SIG-M5 treated with dmso at 0.1 percent for 504 hours (cell line): ENCODE data around the gene AFF3.

Source experiments
- DNase-seq: peaks from one replicate; lab custom pipeline; 2025; ENCODE audit not compliant: unreplicated experiment; lab: John Stamatoyannopoulos, UW

The AFF3 gene

DNA sequence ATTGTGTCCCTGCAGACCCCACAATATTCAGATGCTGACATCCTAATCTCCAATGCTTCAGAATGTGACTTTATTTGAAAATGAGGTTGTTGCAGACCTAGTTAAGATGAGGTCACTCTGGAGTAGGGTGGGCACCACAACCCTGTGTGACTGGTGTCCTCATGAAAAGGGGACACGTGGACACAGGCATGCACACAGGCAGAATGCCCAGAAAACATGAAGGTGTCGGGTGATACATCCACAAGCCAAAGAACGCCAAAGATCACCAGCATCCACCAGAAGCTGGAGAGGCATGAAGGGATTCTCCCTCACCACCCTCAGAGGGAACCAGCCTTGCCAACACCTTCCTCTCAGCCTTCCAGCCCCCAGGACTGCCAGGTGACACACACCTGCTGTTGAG lies 69.3 kb downstream of the AFF3 start:
- DNase-seq: no peak

- no peak for DNase-seq
Measured at GRCh38 chr2:100072503-100072902, 69.9 kb downstream of the AFF3 start.

DNA sequence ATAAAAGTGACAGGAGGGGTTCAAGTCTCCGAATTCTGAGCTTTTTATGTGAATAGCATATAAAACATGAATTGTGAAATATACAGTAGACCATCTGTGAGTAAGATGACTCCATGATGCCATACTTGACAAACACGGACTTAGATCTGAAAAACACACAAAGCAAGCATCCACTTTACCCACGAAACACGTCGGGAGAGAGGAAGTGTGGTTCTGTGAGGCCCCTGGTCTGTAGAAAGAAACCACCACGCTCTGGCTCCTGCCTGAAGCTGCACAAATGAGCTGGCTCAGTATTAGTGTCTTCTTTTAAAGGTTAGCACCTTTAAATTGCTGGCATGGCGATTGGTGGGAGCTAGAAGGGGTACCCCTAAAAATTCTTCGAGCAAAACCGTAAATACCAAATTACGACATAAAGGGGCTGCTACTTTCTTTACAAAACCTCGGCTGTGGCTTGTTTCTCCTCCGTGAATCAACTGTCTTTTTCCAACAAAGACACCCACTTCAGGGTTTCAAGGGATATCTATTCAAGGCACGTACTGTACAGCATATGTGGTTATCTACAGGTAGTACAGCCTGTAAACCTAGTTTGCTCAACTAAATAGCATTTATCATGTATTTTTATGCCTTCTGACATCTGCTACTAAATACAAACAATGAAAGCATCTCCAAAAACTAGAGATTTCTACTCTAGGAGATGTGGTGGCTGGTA lies 70.9 kb downstream of the AFF3 start:
- peak; percentile 79 for DNase-seq

- DNase-seq: no peak
Measured at GRCh38 chr2:100070078-100070477, 72.3 kb downstream of the AFF3 start.

GRCh38 chr2:100068395-100068794 lies 74.0 kb downstream of the AFF3 start:
- no peak for DNase-seq

DNA sequence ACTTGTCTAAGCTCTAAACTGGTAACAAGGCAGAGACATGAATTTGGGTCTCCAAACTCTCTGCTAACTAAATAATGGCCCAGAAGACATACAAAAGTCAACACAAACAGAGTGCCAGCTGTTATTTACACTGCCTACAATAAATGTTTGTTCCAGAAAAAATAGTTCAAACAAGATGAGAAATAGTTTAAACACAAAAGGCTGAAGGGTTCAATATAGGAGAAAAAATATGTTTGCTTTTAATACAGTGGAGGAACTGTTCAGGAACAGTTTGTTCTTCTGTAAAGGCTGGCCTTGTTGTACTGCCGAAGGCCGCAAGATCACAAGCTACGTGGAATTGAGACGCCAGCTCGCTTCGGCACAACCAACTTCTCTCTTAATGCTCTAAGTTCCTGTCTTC lies 74.6 kb downstream of the AFF3 start:
- no peak for DNase-seq

GRCh38 chr2:100066856-100067255 lies 75.5 kb downstream of the AFF3 start:
- DNase-seq: no peak

- no peak for DNase-seq
Measured at GRCh38 chr2:100066246-100066645, 76.1 kb downstream of the AFF3 start.

GRCh38 chr2:100064592-100065428 lies 77.6 kb downstream of the AFF3 start:
- DNase-seq: no peak

GRCh38 chr2:100064165-100064564 lies 78.2 kb downstream of the AFF3 start:
- no peak for DNase-seq

- DNase-seq: no peak
Measured at GRCh38 chr2:100063459-100063953, 78.9 kb downstream of the AFF3 start.

DNA sequence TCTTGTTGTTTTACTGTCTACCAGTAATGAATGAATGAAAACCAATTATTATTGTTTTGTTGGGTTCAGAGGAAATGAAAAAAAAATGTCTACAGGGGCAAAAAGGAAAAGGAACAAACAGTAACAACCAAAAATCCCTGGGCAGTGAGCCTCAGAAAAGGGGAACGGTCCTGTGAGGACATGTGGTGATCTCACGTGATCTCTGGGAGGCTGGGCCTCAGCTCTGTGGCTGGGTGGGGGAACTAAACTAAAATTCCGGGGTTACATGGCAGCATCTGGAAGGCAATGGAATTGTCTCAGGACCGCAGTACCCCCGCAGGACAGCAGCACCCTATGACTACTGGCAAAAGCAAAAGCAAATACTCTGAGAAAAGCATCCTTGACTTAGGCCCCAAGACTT lies 80.1 kb downstream of the AFF3 start:
- no peak for DNase-seq

- no peak for DNase-seq
Measured at GRCh38 chr2:100060875-100061274, 81.5 kb downstream of the AFF3 start.

DNA sequence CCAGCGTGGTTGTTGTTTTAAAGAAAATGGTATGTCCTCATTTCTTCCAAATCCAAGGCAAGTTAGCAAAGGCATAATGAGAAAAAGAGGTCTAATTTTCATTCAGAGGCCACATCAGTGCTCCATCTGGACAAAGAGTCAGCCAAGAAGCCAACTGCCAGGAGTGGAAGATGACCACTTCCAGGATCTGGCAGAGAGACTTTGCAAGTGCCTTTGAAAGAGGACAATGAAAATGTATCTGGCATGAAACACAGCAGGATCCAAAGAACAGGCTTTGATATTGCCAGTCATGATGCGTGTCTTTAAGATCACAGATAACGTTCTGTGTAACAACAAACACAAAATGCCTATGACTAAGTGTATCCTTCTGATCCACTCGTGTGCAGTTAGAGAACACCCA lies 82.8 kb downstream of the AFF3 start:
- DNase-seq: no peak

GRCh38 chr2:100057901-100058261 lies 84.5 kb downstream of the AFF3 start:
- no peak for DNase-seq

- DNase-seq: no peak
Measured at GRCh38 chr2:100054426-100054825, 88.0 kb downstream of the AFF3 start.

- DNase-seq: no peak
Measured at GRCh38 chr2:100053087-100053885, 89.1 kb downstream of the AFF3 start.

GRCh38 chr2:100052650-100053049 lies 89.7 kb downstream of the AFF3 start:
- no peak for DNase-seq

- DNase-seq: no peak
Measured at GRCh38 chr2:100051253-100051652, 91.1 kb downstream of the AFF3 start.

DNA sequence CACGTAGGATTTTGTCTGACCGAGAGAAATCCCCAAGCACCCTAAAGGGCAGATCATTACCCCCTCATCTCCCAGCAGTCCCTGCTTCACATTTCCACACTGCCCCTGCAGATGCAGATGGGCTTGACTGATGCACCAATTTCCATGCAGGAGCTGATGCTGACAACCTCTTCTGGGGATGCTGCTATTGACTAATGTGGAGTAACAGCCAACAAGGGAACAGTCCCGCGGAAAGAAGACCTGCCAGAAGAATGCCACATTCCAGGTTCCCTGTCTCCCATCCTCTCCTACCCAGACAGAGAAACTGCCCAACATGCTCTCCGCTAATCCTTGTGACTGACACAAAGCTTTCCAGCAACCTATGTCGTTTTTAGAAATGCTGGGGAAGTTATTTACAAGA lies 91.7 kb downstream of the AFF3 start:
- no peak for DNase-seq
